AG10803 (cell line): Measurements from ENCODE around the gene NUP210L.
A peak's percentile ranks its signal among the peaks of the same experiment; 100 is the strongest.

Experiments used
- DNase-seq: peaks from one replicate; pipeline ENCODE4 v3.0.0; 2010; ENCODE audit warnings: low read depth
- H3K4me3 ChIP-seq: 2 replicates; pipeline ENCODE4 v1.5.1; 2011; ENCODE audit warnings: mild to moderate bottlenecking, low read length, control low read depth
- TF ChIP-seq, protein P1 (sequence below): conservative IDR thresholded peaks from 2 replicates; pipeline ENCODE4 v1.5.1; 2011; ENCODE audit warnings: mild to moderate bottlenecking, low read length, control low read depth, inconsistent platforms

Gene NUP210L

DNA sequence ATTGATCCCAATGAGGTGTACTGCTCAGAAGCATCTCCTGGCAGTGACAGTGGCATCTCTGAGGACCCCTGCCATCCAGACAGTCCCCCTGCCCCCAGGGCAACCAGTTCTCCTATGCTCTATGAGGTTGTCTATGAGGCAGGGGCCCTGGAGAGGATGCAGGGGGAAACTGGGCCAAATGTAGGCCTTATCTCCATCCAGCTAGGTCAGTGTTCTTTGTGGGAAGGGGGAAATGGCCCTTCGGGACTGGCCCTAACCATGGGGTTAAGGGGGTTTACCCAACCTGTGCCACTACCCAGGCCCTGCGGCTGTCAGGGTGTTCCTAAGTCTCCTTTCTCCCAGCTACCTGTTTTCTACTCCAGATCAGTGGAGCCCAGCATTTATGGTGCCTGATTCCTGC, 185.9 kb downstream of the NUP210L start:
- H3K4me3 ChIP-seq = no peak overlapping the region
- no peak for DNase-seq
- TF ChIP-seq, protein P1, sequence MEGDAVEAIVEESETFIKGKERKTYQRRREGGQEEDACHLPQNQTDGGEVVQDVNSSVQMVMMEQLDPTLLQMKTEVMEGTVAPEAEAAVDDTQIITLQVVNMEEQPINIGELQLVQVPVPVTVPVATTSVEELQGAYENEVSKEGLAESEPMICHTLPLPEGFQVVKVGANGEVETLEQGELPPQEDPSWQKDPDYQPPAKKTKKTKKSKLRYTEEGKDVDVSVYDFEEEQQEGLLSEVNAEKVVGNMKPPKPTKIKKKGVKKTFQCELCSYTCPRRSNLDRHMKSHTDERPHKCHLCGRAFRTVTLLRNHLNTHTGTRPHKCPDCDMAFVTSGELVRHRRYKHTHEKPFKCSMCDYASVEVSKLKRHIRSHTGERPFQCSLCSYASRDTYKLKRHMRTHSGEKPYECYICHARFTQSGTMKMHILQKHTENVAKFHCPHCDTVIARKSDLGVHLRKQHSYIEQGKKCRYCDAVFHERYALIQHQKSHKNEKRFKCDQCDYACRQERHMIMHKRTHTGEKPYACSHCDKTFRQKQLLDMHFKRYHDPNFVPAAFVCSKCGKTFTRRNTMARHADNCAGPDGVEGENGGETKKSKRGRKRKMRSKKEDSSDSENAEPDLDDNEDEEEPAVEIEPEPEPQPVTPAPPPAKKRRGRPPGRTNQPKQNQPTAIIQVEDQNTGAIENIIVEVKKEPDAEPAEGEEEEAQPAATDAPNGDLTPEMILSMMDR = no peak

DNA sequence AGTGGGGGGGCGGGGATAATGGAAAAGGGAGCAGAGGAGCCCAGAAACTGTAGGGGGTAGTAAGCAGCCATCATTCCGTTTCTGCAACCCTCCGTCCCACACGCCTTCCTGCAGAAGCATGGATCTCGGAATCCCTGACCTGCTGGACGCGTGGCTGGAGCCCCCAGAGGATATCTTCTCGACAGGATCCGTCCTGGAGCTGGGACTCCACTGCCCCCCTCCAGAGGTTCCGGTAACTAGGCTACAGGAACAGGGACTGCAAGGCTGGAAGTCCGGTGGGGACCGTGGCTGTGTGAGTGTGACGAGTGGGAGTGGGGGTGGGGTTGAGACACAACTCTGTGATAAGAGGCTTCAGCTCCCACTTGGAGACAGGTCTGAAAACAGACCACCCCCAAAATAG, 186.5 kb downstream of the NUP210L start:
- no peak for DNase-seq
- TF ChIP-seq, protein P1 = no peak
- peak overlapping the region; percentile 75 for H3K4me3 ChIP-seq

DNA sequence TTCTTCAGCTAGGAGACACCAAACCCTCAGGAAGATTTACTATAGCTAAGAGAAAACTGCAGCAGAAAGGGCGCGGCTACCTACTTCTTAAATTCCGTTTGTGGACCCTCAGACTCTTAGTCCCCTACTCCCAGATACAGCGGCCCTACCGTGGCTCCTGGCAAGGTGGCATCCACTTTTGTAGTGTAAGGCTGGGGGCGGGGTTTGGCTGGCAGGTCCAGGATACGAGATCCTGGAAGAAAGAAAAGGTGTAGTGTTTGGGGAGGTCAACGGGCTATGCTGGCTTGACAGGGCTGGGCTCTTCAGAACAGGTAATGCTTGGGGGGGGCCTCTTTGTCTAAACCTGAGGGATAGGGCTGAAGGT, 186.9 kb downstream of the NUP210L start:
- DNase-seq = no peak
- TF ChIP-seq, protein P1 = no peak

DNA sequence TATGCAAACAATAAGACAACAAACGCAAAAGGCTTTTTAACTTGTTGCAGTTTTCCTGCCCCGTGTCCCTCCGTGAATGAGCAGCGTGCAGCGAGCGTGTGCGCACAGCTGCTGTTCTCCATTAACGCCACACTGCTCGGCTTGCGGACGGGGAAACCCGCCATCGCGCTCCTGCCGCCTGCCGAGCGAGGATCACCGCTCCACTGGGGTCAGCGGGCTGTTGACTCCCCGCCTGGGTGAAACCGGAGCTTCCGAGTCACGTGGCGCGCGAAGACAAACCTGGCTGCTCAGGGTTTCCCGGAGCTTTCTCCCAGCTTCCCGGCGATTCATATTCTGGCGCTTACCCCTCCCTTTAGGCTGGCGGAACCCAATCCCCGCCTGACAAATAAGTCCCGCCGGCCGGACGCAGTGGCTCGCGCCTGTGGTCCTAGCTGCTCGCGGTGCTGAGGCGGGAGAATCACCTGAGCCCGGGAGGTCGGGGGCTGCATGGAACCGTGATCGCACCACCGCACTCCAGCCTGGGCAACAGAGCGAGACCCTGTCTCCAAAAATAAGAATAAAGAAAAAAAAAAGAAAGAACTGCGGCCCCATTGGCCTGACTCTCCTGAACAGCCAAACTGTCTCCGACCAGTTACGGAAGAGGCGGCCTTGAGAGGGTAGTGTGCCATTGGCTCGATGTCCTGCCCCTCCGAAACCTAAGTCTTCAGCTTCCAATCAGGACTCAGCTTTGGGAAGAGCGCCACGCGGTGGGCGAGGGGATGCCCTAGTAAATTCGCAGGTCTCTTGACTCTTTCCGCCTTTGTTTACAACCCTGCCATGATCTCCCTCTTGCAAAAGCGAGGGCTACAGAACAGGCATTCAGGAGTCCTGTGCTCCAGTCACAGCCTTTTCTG, 187.5 kb downstream of the NUP210L start, which contains the start of gene CREB3L4:
TSS of gene CREB3L4 (plus strand) at position 796 of the 893 bp plus-strand sequence. CDS start 624 bp downstream, outside the sequence.
- peak; percentile 98 for DNase-seq
- TF ChIP-seq, protein P1 = peak; percentile 48
- H3K4me3 ChIP-seq = peak within 1 kb of the TSS; percentile 75

More for the DNA sequence above, 186.9 kb downstream of the NUP210L start:
- peak overlapping the region; percentile 75 for H3K4me3 ChIP-seq

DNA sequence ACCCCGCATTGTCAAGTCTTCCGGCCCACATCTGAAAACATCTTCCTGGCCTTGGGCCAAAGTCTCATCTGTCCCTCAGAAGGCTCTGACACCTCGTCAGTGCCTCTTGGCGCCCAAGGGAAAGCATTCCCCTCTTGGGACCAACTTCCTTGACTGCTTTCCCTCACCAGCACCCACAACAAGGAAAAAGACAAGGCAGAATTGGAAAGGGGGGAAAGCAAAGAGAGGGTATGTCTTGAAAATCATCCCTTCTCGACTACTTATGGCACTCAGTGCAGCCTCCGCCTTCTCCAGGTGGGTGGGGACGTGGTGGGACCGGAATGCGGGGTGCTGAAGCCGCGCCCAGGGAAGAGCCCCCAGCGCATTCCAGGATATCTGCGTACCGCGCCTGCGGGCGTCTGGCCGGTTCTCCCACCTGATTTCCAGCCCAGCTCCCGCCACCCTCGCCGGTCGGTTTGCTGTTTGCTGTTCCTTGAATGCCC, 191.0 kb downstream of the NUP210L start:
- DNase-seq = no peak
- H3K4me3 ChIP-seq = peak overlapping the region; percentile 86
- TF ChIP-seq, protein P1 = no peak

DNA sequence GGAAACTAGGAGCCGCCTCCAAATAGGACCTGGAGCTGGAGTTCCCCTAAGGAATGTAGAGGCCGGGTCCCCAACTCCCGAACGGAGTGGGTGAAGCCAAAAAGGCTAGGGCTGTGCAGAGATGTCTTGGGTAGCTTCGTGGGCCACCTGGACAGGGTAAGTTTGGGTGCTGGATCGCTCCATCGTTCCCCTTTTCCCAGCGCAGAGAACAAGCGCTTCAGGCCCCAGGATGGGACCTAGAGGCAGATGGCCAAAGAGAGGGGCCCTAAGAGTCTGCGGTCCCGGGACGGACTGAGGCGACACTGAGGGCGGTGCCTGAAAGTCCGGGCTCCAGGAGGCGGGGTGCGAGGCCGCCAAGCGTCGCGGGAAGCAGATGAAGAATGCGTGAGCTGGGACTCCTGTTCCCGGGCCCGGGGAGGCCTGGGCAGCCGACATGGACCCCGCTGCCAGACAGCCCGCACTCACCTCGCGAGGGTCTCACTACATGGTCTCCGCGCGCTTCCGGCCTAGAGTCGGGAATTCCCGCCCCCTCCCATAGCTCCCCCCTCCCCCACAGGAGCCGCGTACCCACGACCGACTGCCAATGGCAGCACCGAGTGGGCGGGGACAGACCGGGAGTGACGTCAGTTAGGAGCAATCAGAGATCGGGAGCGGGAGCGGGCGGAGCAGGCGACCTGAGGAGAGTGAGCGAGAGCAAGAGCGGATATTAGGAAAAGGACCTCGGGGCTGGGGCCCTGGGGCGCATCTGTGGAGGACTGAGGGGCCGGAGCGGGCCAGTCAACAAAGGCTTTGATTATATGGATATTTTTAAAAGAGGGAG, 191.6 kb downstream of the NUP210L start, which contains the start of gene SLC39A1:
TSS of gene SLC39A1 (minus strand) at position 508 of the 820 bp plus-strand sequence. CDS start 822 bp downstream, outside the sequence.
- H3K4me3 ChIP-seq = peak within 1 kb of the TSS; percentile 86
- TF ChIP-seq, protein P1 = no peak
- peak; percentile 94 for DNase-seq
